Caco-2 (cell line): ENCODE results near the gene ADAMTS9. TPM values are rescaled to one million over a fixed set of nuclear protein-coding genes. Genes with fewer than 3 reads are reported as not detected.

Source experiments
- BruUV-seq: library from RNA; stranded (reverse); fragments of 400-500 nt; replicated peaks from 2 replicates; lab custom pipeline; 2021; lab: Mats Ljungman, UMichigan
- CTCF ChIA-PET: fragments of 300-600 bp; sonication (Branson Sonifier 250); formaldehyde crosslinking; loops from one replicate; lab custom pipeline; 2022; ENCODE audit warnings: antibody characterized with exemption; lab: Charles Lee
- POLR2A ChIA-PET: fragments of 300-600 bp; sonication (Branson Sonifier 250); formaldehyde crosslinking; loops from one replicate; lab custom pipeline; 2022; ENCODE audit warnings: antibody characterized with exemption; lab: Charles Lee
- DNase-seq, 2 experiments: peaks; one replicate each; pipeline versions ENCODE4 v3.0.0 to v3.0.0-alpha.2; 2020 to 2022
- H3K27me3 ChIP-seq: replicated peaks from 2 replicates; pipeline ENCODE4 v1.6.0; 2011; ENCODE audit warnings: low read length; ENCODE audit not compliant: control insufficient read depth, insufficient read depth
- H3K36me3 ChIP-seq: 2 replicates; pipeline ENCODE4 v1.5.1; 2011; ENCODE audit warnings: low read length; ENCODE audit not compliant: control insufficient read depth, insufficient read depth
- H3K4me1 ChIP-seq: fragments of 250-450 bp; sonication (Bioruptor Pico); 2 replicates; pipeline ENCODE4 v1.5.1; 2020; ENCODE audit warnings: mild to moderate bottlenecking
- H3K4me3 ChIP-seq: 2 replicates; pipeline ENCODE4 v1.5.1; 2011; ENCODE audit warnings: low read depth, mild to moderate bottlenecking, control low read depth, low read length
- H3K9me3 ChIP-seq: fragments of 250-450 bp; sonication (Bioruptor Pico); 2 replicates; pipeline ENCODE4 v1.5.1; 2020; ENCODE audit warnings: mild to moderate bottlenecking, moderate library complexity
- H3K27ac Mint-ChIP-seq: one replicate; pipeline ENCODE4 v1.8.0; 2022; ENCODE audit warnings: mixed read lengths; ENCODE audit not compliant: unreplicated experiment
- H3K27me3 Mint-ChIP-seq: one replicate; pipeline ENCODE4 v1.8.0; 2022; ENCODE audit warnings: mixed read lengths; ENCODE audit not compliant: insufficient read depth, unreplicated experiment
- H3K36me3 Mint-ChIP-seq: one replicate; pipeline ENCODE4 v1.8.0; 2022; ENCODE audit warnings: mild to moderate bottlenecking, mixed read lengths; ENCODE audit not compliant: insufficient read depth, unreplicated experiment
- H3K4me1 Mint-ChIP-seq: one replicate; pipeline ENCODE4 v1.8.0; 2022; ENCODE audit warnings: low read depth, mixed read lengths; ENCODE audit not compliant: unreplicated experiment
- H3K4me3 Mint-ChIP-seq: one replicate; pipeline ENCODE4 v1.8.0; 2022; ENCODE audit warnings: mild to moderate bottlenecking, moderate library complexity, mixed read lengths; ENCODE audit not compliant: unreplicated experiment
- H3K9me3 Mint-ChIP-seq: one replicate; pipeline ENCODE4 v1.8.0; 2022; ENCODE audit warnings: mixed read lengths; ENCODE audit not compliant: unreplicated experiment
- CTCF ChIP-seq, 2 experiments: fragments of 200-600 bp in 1 of 2; IDR thresholded peaks; 1 replicate in 1 of 2; 2 replicates in 1 of 2; pipeline versions ENCODE4 v1.5.1 to v1.8.0; 2011 to 2022; ENCODE audit warnings: antibody characterized with exemption in 1 of 2, control low read depth in 1 of 2, inconsistent platforms in 1 of 2, low read depth in 1 of 2, low read length in 1 of 2, mild to moderate bottlenecking in 1 of 2, moderate library complexity in 1 of 2; ENCODE audit not compliant: insufficient read depth in 1 of 2, severe bottlenecking in 1 of 2, unreplicated experiment in 1 of 2
- intact Hi-C: fragments of 100-400 bp; cut with micrococcal nuclease; formaldehyde crosslinking; loops from one replicate; pipeline ENCODE4 v1.10.0; 2022; ENCODE audit not compliant: unreplicated experiment
- total RNA-seq: library from RNA; stranded (reverse); gene quantifications from 2 replicates; pipeline ENCODE4 v1.2.3, GENCODE V29; 2022

ADAMTS9 gene
- total RNA-seq, 1 experiment from 2014 or later, result 4.0 TPM

DNA sequence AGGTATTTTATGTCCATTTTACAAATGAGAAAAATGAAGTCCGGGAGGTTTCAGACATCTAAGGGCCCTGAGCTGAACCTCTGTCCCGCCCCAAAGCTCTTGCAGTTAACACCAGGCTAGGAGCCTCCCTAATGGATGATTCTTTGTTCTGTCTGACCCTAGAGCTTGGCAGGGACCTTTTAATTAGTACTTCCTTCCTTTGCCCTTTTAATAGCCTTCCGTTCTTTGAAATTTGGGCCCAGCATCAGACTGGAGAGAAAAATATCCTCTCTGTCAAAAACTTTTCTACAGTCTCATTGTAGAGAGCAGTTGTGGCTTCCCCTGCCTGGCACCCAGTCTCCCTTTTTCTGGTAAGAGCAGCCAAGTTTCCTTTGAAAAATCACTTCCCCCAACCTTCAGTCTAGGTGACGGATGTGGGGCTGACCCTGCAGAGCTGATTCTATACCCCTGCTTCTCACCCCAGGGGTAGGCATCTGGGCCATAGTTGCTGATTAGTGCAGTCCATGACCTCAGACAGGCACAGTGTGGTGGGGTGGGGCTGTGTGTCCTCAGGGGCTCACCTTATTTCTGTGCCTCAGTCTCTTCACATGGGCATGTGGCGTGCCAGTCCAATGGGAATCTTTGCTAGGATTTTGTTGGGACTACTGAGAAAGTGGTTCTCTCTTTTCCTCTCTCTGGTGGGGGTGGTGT lies 220.4 kb downstream of the ADAMTS9 start:
- intact Hi-C loops, result no loop called here
- Mint-ChIP-seq H3K9me3 (no peaks in the 10 kb centered on the region), H3K36me3 (no peaks in the 10 kb centered on the region), H3K27me3 (no peaks in the 10 kb centered on the region), H3K4me1 (no peaks in the 10 kb centered on the region), H3K4me3 (no peak overlapping the region), H3K27ac (no peak overlapping the region)
- ChIA-PET POLR2A (no interaction called here), CTCF (no interaction called here)
- Histone ChIP-seq H3K36me3 (no peaks in the 10 kb centered on the region), H3K9me3 (no peaks in the 10 kb centered on the region), H3K4me3 (no peak overlapping the region), H3K4me1 (no peaks in the 10 kb centered on the region), H3K27me3 (no peaks in the 10 kb centered on the region)
- no peak for DNase-seq
- TF ChIP-seq CTCF (IDR thresholded peaks at IDR 0.05; ENCODE audit: insufficient read depth in 1 of 2, low read depth in 1 of 2, low read length in 1 of 2, severe bottlenecking in 1 of 2, unreplicated experiment in 1 of 2), result no peak
- BruUV-seq, result no TSS peak
